Large intestine (tissue), 3 donors: ENCODE data around the gene WWOX. TPM values are rescaled to one million over a fixed set of nuclear protein-coding genes. Genes with fewer than 3 reads are reported as not detected.

ENCODE experiments used
- DNase-seq, 2 donors: peaks; one replicate each; pipeline versions ENCODE4 v3.0.0 to v3.0.0-alpha.2; 2013
- H3K27ac ChIP-seq: one replicate; pipeline ENCODE4 v1.5.1; 2013; ENCODE audit warnings: low read length
- H3K27me3 ChIP-seq: 2 replicates; pipeline ENCODE4 v1.6.1; 2013; ENCODE audit warnings: low read length; ENCODE audit not compliant: control insufficient read depth, insufficient read depth
- H3K36me3 ChIP-seq: 2 replicates; pipeline ENCODE4 v1.6.1; 2013; ENCODE audit warnings: low read length; ENCODE audit not compliant: control insufficient read depth, insufficient read depth
- H3K4me1 ChIP-seq: one replicate; pipeline ENCODE4 v1.6.1; 2013; ENCODE audit warnings: low read length; ENCODE audit not compliant: control insufficient read depth, insufficient read depth
- H3K4me3 ChIP-seq: one replicate; pipeline ENCODE4 v1.5.1; 2013; ENCODE audit warnings: low read length
- H3K9me3 ChIP-seq: one replicate; pipeline ENCODE4 v1.6.1; 2013; ENCODE audit warnings: mild to moderate bottlenecking, low read depth, low read length, moderate library complexity; ENCODE audit not compliant: control insufficient read depth
- WGBS: methylation state at CpG from one replicate; pipeline ENCODE4 v1.1.5; 2013; ENCODE audit warnings: low lambda C conversion rate; ENCODE audit not compliant: insufficient coverage; 5-methylcytosine and 5-hydroxymethylcytosine counted together
- polyA plus RNA-seq: library from polyadenylated mRNA; unstranded; fragments of 120-200 nt; gene quantifications from one replicate; pipeline ENCODE4 v1.2.1, GENCODE V29; 2013

The WWOX gene
- polyA plus RNA-seq, 1 donor = 16.2 TPM

- Histone ChIP-seq H3K4me1 (no peaks in the 10 kb centered on the region), H3K9me3 (no peaks in the 10 kb centered on the region), H3K4me3 (no peak overlapping the region), H3K27me3 (no peaks in the 10 kb centered on the region), H3K36me3 (no peaks in the 10 kb centered on the region), H3K27ac (no peak overlapping the region)
- DNase-seq = no peak
- 92% methylated on average over 2 of the region's 2 CpGs for WGBS
Measured at GRCh38 chr16:78450255-78450654, 350.8 kb downstream of the WWOX start.

GRCh38 chr16:78452025-78452555 lies 352.6 kb downstream of the WWOX start:
- no peaks in the 10 kb centered on the region for H3K4me1 ChIP-seq
- WGBS = 93% methylated on average over 2 of the region's 5 CpGs
- H3K36me3 ChIP-seq = no peaks in the 10 kb centered on the region
- H3K4me3 ChIP-seq = no peak overlapping the region
- H3K27me3 ChIP-seq = no peaks in the 10 kb centered on the region
- H3K9me3 ChIP-seq = no peaks in the 10 kb centered on the region
- no peak overlapping the region for H3K27ac ChIP-seq
- DNase-seq = no peak

- H3K27me3 ChIP-seq = no peaks in the 10 kb centered on the region
- WGBS = no CpG with 5 or more reads among the region's 4 CpGs
Measured at GRCh38 chr16:78455861-78456260, 356.4 kb downstream of the WWOX start.

GRCh38 chr16:78458588-78458987 lies 359.1 kb downstream of the WWOX start:
- H3K36me3 ChIP-seq = no peaks in the 10 kb centered on the region
- no peaks in the 10 kb centered on the region for H3K4me1 ChIP-seq
- H3K4me3 ChIP-seq = no peak overlapping the region
- WGBS = 80% methylated on average over 1 of the region's 2 CpGs
- no peak for DNase-seq
- no peak overlapping the region for H3K27ac ChIP-seq
- no peaks in the 10 kb centered on the region for H3K27me3 ChIP-seq
- H3K9me3 ChIP-seq = no peaks in the 10 kb centered on the region

More at GRCh38 chr16:78455861-78456260, 356.4 kb downstream of the WWOX start:
- H3K4me1 ChIP-seq = no peaks in the 10 kb centered on the region
- H3K27ac ChIP-seq = no peak overlapping the region
- no peaks in the 10 kb centered on the region for H3K9me3 ChIP-seq
- no peak for DNase-seq
- no peak overlapping the region for H3K4me3 ChIP-seq
- no peaks in the 10 kb centered on the region for H3K36me3 ChIP-seq

DNA sequence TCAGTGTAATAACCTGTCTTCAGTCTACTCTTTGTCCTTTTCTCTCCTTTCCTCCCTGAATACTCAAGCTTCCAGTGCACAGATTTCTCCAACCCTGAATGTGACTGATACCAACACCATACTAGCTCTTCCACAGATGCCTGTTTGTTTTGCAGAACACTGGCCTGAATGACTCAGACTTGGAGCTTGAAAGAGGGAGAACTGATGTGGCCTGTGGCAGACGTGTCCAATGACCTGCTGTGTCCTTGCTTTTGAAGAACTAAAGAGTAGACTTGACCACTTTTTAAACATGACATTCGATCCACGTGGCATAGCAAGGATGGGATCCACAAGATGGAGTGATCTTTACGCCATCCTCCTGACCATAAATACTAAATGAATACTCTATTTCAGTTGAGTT lies 361.0 kb downstream of the WWOX start:
- H3K9me3 ChIP-seq = peaks cover 4% of the 10 kb centered on the region
- DNase-seq = no peak
- no peak overlapping the region for H3K27ac ChIP-seq
- H3K4me3 ChIP-seq = no peak overlapping the region
- H3K4me1 ChIP-seq = no peaks in the 10 kb centered on the region
- H3K27me3 ChIP-seq = no peaks in the 10 kb centered on the region
- no peaks in the 10 kb centered on the region for H3K36me3 ChIP-seq
- WGBS = no CpG with 5 or more reads among the region's 4 CpGs

DNA sequence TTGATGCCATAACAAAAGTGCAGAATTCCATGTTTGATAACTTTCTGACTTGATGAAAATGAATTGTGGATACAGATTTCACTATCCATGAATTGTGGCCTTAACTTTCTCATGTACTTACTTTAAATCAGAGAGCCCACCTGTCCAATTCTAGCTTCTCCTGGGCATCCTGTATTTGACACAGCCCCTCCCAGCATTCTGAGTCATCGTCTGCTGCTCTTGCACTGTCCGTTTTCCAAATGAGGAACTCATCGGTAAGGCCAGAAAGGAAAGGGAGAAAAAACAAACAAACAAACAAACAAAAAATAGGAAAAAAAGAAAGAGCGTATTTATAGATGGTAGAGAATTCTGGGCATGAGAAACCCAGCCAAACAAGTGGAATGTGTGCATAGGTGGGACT lies 361.6 kb downstream of the WWOX start:
- no peaks in the 10 kb centered on the region for H3K27me3 ChIP-seq
- H3K36me3 ChIP-seq = no peaks in the 10 kb centered on the region
- DNase-seq = no peak
- H3K9me3 ChIP-seq = peaks cover 4% of the 10 kb centered on the region
- WGBS = 81% methylated on average over 4 of the region's 4 CpGs
- no peak overlapping the region for H3K4me3 ChIP-seq
- H3K4me1 ChIP-seq = no peaks in the 10 kb centered on the region
- no peak overlapping the region for H3K27ac ChIP-seq

DNA sequence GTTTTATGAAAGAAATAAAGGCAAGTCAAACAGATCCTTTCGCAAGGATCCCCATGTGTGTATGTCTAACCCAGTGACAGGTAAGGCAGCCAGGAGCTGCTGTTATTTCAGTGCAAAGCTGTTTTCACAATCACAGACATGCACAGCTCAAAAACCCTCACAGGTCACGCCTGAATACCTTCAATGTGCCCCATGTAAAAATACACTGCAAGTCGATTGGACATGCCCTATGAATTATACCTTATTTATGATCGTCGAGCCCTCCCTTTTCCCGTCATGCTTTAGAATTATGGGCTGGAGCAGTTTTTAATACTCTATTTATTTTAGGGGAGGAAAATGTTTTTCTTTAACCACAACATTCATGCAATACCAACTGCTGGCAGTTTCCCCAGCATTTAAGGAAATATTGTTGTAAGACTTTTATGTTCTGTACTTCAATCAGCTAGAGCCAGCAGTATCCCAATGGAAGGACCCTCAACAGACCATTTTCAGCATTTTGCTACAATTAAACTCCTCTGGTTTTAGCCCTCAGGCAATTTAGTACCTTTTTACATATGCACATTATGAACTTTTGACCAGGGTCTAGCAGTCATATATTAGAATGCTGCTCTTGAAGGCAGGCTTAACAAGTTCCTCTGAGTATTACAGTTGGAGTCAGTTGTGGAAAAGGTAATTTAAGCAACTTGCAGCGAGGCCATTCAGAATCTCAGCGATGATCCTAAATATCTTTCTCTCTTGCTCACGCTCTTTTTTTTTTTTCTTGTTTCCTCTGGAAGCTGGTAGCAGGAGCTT lies 362.2 kb downstream of the WWOX start:
- Histone ChIP-seq H3K4me3 (no peak overlapping the region), H3K36me3 (no peaks in the 10 kb centered on the region), H3K4me1 (no peaks in the 10 kb centered on the region), H3K27me3 (no peaks in the 10 kb centered on the region), H3K27ac (no peak overlapping the region), H3K9me3 (peaks cover 4% of the 10 kb centered on the region)
- DNase-seq = no peak
- no CpG with 5 or more reads among the region's 9 CpGs for WGBS

DNA sequence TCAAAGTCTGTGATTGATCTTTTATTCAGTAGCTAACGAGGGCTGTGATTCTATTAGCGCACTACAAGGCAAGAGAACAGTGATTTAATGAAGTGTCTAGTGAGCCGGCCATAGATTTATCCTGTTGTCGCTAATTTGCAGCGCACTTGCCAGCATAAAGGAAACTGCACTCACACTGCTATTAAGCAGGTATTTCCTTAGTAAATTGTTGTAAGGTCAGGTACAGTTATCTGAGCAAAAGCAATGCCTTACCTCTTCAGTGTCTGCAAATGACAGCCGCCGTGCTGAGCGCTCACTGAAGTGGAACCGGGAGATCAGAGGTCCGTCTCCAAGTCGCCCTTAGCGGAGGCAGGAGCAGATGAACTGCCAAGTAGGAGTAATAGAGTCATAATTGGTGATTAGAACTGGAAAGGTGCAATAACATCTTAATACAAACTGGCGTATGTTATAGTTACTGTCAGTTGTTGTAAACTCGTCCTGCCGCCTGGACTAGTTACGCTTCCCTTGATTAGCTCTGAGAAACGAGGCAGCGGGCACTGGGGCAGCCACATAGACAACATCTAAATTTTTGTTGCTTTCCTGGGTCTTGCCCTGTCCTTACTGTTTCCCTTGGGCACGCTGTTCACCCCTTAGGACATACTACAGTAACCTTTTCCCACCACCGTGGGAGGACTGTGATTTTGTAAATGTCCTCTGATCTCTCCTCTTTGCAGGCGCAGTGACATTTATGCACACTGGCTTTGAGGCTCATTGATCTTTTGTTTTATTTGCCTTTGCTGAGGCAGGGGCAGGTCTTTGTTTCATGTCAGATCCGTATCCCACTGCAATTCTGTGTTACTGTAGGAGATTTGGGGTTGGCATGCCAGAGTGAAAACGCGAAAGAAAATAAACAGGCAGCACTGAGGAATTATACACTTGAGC lies 363.1 kb downstream of the WWOX start:
- no peaks in the 10 kb centered on the region for H3K4me1 ChIP-seq
- H3K36me3 ChIP-seq = no peaks in the 10 kb centered on the region
- H3K4me3 ChIP-seq = no peak overlapping the region
- H3K9me3 ChIP-seq = peaks cover 4% of the 10 kb centered on the region
- no peak for DNase-seq
- no peak overlapping the region for H3K27ac ChIP-seq
- H3K27me3 ChIP-seq = no peaks in the 10 kb centered on the region
- 71% methylated on average over 3 of the region's 24 CpGs for WGBS

DNA sequence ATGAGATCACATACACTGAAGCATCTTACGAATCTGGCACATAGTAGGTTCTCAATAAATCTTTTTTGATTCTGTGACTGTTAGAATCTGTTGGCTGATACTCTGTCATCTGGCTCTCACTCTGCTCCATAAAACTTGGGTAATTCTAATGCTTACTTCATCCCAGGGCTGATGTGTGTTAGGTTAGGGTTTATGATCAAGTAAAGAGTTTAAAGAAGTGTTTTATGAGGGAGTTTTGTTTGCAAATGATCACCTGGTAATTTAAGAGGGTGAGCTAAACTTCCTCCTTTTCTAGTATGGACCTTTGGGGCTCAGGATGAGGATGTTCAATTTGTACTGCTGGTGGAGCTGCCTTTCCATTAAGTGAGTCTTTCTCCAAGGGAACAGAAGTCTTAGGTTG lies 364.1 kb downstream of the WWOX start:
- no peaks in the 10 kb centered on the region for H3K36me3 ChIP-seq
- peaks cover 4% of the 10 kb centered on the region for H3K9me3 ChIP-seq
- WGBS = no CpG with 5 or more reads among the region's 1 CpG
- no peak overlapping the region for H3K4me3 ChIP-seq
- H3K27me3 ChIP-seq = no peaks in the 10 kb centered on the region
- DNase-seq = no peak
- H3K4me1 ChIP-seq = no peaks in the 10 kb centered on the region
- no peak overlapping the region for H3K27ac ChIP-seq

DNA sequence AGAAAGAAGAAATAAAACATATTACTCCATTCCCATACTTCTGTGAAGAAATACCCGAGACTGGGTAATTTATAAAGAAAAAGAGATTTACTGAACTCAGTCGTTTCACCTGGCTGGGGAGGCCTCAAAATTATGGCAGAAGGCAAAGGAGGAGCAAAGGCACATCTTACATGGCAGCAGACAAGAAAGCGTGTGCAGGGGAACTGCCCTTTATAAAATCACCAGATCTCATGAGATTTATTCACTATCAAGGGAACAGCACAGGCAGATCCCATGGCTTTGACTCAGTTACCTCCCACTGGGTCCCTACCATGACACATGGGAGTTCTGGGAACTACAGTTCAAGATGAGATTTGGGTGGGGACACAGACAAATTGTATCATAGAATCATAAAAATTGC lies 365.4 kb downstream of the WWOX start:
- WGBS = 80% methylated on average over 1 of the region's 3 CpGs
- DNase-seq = no peak
- Histone ChIP-seq H3K9me3 (peaks cover 4% of the 10 kb centered on the region), H3K4me1 (no peaks in the 10 kb centered on the region), H3K4me3 (no peak overlapping the region), H3K27ac (no peak overlapping the region), H3K27me3 (no peaks in the 10 kb centered on the region), H3K36me3 (no peaks in the 10 kb centered on the region)
